Neural progenitor cell (in vitro differentiated cells): ENCODE data around the gene SLC35G3.

Experiments used
- EZH2 ChIP-seq: fragments of 200-600 bp; sonication (generic); IDR thresholded peaks from 2 replicates; pipeline ENCODE4 v1.6.1; 2017; ENCODE audit warnings: antibody characterized with exemption, mild to moderate bottlenecking, moderate library complexity
- EZH2phosphoT487 ChIP-seq: fragments of 200-600 bp; sonication (generic); IDR thresholded peaks from 2 replicates; pipeline ENCODE4 v1.6.1; 2017; ENCODE audit warnings: antibody characterized with exemption
- TF ChIP-seq, protein P1 (sequence below): fragments of 200-600 bp; sonication (generic); IDR thresholded peaks from 2 replicates; pipeline ENCODE4 v1.5.1; 2017; ENCODE audit warnings: antibody characterized with exemption, mild to moderate bottlenecking

DNA sequence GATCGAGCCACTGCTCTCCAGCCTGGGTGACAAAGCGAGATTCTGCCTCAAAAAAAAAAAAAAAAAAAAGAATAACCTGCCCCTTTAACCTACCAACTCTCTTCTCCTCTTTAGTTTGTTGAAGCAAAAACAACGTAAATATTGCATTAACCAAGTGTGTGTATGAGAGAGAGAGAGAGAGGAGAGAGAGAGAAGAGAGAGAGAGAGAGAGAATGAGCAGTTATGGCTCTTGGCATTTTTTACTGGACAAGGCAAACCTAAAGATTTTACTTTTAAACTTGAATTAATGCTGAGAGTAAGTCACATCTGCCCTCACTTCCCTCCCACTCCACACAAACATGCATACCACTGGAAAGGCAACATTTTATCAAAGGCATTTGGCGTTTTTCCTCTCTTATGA is 45.6 kb upstream of the SLC35G3 start:
- TF ChIP-seq, protein P1, sequence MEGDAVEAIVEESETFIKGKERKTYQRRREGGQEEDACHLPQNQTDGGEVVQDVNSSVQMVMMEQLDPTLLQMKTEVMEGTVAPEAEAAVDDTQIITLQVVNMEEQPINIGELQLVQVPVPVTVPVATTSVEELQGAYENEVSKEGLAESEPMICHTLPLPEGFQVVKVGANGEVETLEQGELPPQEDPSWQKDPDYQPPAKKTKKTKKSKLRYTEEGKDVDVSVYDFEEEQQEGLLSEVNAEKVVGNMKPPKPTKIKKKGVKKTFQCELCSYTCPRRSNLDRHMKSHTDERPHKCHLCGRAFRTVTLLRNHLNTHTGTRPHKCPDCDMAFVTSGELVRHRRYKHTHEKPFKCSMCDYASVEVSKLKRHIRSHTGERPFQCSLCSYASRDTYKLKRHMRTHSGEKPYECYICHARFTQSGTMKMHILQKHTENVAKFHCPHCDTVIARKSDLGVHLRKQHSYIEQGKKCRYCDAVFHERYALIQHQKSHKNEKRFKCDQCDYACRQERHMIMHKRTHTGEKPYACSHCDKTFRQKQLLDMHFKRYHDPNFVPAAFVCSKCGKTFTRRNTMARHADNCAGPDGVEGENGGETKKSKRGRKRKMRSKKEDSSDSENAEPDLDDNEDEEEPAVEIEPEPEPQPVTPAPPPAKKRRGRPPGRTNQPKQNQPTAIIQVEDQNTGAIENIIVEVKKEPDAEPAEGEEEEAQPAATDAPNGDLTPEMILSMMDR: no peak
- TF ChIP-seq EZH2 (no peak), EZH2phosphoT487 (no peak)
